Neutrophil (primary cell): ENCODE results near the gene TGFBR1.

Source experiments
- H3K27ac ChIP-seq: fragments of 200-600 bp; sonication (generic); 2 replicates; pipeline ENCODE4 v1.5.1; 2016; ENCODE audit warnings: mild to moderate bottlenecking, moderate library complexity
- H3K27me3 ChIP-seq: fragments of 200-600 bp; sonication (generic); 2 replicates; pipeline ENCODE4 v1.6.0; 2016; ENCODE audit warnings: mild to moderate bottlenecking
- H3K36me3 ChIP-seq: fragments of 200-600 bp; sonication (generic); 2 replicates; pipeline ENCODE4 v1.5.1; 2017
- H3K4me1 ChIP-seq, 2 experiments: fragments of 200-600 bp in 1 of 2; sonication (generic) in 1 of 2; 1 replicate in 1 of 2; 2 replicates in 1 of 2; pipeline versions ENCODE4 v1.5.1 to v1.6.1; 2013 to 2016; ENCODE audit warnings: low read depth in 1 of 2, low read length in 1 of 2, mild to moderate bottlenecking in 1 of 2, moderate library complexity in 1 of 2; ENCODE audit not compliant: control insufficient read depth in 1 of 2, insufficient read depth in 1 of 2
- H3K4me3 ChIP-seq, 2 experiments: fragments of 200-600 bp in 1 of 2; sonication (generic) in 1 of 2; 1 replicate in 1 of 2; 2 replicates in 1 of 2; pipeline ENCODE4 v1.5.1; 2013 to 2016; ENCODE audit warnings: low read depth in 1 of 2, low read length in 1 of 2, mild to moderate bottlenecking in 1 of 2, moderate library complexity in 1 of 2
- H3K9me3 ChIP-seq: fragments of 200-600 bp; sonication (generic); 2 replicates; pipeline ENCODE4 v1.5.1; 2016
- CTCF ChIP-seq: fragments of 200-600 bp; sonication (generic); IDR thresholded peaks from 2 replicates; pipeline ENCODE4 v1.5.1; 2016; ENCODE audit warnings: antibody characterized with exemption

TGFBR1 gene

GRCh38 chr9:99171225-99172123 is 66.6 kb downstream of the TGFBR1 start:
- no peaks in the 10 kb centered on the region for H3K36me3 ChIP-seq
- H3K9me3 ChIP-seq = no peaks in the 10 kb centered on the region
- TF ChIP-seq CTCF = no peak
- no peak overlapping the region for H3K4me3 ChIP-seq
- no peak overlapping the region for H3K27ac ChIP-seq
- peaks cover 0 to 11% of the 10 kb centered on the region in 2 experiments for H3K4me1 ChIP-seq
- H3K27me3 ChIP-seq = no peaks in the 10 kb centered on the region

GRCh38 chr9:99172124-99173091 is 67.5 kb downstream of the TGFBR1 start:
- Histone ChIP-seq H3K9me3 (no peaks in the 10 kb centered on the region), H3K4me3 (no peak overlapping the region), H3K4me1 (peaks cover 0 to 8% of the 10 kb centered on the region in 2 experiments), H3K36me3 (no peaks in the 10 kb centered on the region), H3K27me3 (no peaks in the 10 kb centered on the region), H3K27ac (no peak overlapping the region)
- no peak for TF ChIP-seq CTCF

- Histone ChIP-seq H3K4me3 (no peak overlapping the region), H3K9me3 (no peaks in the 10 kb centered on the region), H3K4me1 (no peaks in the 10 kb centered on the region), H3K27ac (no peak overlapping the region), H3K27me3 (no peaks in the 10 kb centered on the region), H3K36me3 (no peaks in the 10 kb centered on the region)
- TF ChIP-seq CTCF = no peak
Measured at GRCh38 chr9:99173570-99174504, 68.9 kb downstream of the TGFBR1 start.

GRCh38 chr9:99176527-99177013 is 71.7 kb downstream of the TGFBR1 start:
- no peaks in the 10 kb centered on the region for H3K9me3 ChIP-seq
- no peak overlapping the region for H3K4me3 ChIP-seq
- H3K4me1 ChIP-seq = no peaks in the 10 kb centered on the region
- H3K27ac ChIP-seq = no peak overlapping the region
- H3K27me3 ChIP-seq = no peaks in the 10 kb centered on the region
- no peak for TF ChIP-seq CTCF
- H3K36me3 ChIP-seq = no peaks in the 10 kb centered on the region
